GM18526 (cell line): ENCODE measurements around the gene CLSTN2.

ENCODE experiments used
- POLR2A ChIP-seq: IDR thresholded peaks from 3 replicates; pipeline ENCODE4 v1.6.1; 2011; ENCODE audit not compliant: insufficient read length; ENCODE audit errors: extremely low read depth

The CLSTN2 gene

DNA sequence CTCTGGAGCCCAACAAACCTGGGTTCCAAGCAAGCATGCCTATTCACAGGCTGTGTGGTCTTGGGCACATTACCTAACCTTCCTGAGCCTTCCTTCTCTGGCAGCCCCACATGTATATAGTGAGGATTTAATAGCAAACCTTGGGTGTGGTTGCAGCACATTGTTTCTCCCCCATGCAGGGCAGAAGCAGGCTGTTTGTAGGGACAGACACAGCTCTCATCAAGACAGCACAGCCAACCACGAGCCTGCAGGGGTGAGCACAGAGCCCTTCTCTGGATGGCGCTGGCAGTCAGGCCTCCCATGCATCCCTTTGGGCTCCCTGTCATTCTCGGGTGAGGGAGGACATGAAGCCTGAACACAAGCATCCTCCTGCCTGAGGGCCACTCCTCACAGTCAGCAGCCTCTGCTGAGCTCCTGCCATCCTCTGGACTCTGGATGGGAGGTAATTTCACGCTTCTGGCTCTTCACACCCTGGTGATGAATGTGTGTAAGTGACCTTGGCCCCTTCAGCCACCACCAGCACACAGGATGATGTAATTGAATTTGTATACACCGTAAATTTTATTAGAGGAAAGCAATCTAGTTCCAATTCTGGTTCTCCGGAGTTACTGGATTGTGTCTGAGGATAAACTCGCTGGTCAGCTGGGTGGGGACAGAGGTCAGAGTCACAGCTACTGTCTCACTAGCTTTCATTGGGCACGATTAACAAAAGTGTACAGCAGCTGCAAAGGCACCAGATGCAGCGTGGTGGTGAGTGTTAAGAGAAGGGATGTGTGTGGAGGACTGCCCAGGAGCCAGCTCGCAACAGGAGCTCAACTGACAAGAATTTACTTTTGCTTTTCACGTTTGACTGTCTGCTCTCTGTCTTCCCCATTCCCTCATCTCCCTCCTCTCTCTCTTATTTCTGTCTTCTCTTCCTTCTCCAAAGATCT is 118.1 kb downstream of the CLSTN2 start:
- no peak for TF ChIP-seq POLR2A

DNA sequence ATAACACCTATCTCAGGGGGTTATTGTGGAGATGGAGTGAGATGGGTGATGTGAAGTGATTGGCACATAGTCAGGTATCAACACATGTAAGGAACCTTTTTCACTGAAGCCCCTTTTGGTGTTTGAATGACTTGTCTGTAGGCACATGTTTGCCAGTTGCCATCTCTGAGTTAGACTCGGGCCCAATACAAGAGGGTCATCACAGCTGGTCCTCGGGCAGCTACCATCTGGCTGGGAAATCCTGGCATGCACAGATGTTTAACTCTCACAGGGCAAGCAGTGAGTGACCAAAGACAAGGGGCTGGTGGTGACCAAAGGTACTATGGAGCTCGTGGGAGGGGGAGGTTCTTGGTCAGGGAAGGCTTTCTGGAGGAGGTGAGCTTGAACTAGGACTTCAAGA is 118.8 kb downstream of the CLSTN2 start:
- TF ChIP-seq POLR2A: no peak

DNA sequence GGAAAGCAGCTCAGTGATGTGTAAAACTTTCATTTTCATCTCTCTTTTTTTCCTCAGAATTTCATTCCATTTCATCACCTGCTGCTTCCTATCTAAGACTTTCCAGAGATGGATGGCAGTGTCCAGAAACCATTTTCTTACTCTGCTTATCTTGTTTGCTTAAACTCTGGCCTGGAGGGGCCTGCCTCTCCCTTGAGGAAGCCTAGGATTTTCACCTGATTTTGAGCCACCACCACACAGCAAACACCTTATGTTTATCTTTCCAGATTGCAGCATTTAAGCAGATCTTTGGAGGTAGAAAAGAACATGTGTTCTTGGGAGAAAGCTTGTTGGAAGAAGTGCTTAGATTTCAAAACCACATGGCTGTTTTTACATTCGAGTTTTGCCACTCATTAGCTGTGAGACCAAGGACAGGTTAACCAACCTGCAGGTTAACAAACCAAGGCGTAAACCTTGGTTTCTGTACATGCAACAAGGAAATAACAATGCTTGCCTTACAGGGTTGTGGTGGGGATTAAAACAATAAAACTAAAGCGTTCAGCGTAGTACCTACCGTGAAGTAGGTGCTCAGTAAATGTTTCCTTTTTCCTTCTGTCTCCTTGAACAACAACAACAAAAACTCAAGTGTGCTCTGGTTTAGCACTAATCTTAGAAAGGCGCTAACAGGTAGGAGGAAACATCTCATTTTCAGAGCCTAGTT is 120.3 kb downstream of the CLSTN2 start:
- TF ChIP-seq POLR2A: no peak

DNA sequence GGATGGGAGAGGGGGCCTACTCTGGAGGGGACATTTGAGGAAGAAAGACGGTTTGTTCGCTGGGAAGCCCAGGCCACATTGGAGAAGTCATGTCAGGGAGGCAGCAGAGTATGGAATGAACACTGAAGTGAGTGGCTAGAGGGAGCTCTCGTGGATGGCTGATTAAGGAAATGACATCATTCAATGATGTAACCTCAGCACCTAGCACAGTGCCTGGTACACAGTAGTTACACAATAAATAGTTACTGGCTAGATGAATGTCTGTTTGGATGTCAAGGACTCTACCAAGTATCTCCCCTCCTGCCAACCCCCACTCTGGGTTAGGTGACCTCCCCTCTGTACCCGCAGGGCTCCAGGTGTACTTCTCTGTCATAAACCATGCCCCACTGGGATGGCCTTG is 121.1 kb downstream of the CLSTN2 start:
- no peak for TF ChIP-seq POLR2A

DNA sequence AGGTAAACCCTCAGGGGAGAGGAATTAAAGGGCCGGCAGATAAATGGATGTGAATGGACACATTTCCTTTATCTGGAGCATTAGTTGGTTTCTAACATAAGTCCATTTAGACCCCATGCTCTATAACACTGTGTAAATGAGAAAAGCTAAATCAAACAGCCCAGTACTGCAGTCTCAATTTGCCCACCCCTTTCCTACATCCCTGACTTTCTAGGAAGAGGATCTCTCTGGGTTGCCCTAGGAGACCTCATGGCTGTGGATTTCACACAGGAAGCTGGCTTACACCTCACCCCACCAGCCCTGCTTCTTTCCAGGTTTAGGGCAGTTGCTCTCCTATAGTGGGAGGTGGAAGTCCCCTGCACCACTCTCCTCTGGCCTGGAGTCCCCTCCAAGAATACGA is 126.2 kb downstream of the CLSTN2 start:
- no peak for TF ChIP-seq POLR2A

DNA sequence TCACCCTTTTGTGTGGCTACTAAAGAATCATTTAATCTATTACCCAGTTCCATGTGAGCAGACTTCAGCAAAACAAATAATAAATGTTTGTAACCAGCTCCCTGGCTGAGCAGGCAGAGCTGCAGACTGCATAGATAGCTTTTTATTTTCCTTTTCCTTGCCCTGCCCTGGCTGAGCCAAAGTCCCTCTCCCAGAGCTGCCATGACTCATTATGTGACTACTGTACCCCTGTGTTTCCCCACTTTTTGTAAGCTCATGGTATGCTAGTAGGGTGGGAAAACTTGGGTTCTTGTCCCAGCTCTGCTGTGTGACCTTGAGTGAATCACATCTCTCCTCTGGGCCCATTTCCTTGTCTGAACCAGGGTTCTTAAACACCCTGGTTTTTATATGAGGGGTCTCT is 127.5 kb downstream of the CLSTN2 start:
- TF ChIP-seq POLR2A: no peak

DNA sequence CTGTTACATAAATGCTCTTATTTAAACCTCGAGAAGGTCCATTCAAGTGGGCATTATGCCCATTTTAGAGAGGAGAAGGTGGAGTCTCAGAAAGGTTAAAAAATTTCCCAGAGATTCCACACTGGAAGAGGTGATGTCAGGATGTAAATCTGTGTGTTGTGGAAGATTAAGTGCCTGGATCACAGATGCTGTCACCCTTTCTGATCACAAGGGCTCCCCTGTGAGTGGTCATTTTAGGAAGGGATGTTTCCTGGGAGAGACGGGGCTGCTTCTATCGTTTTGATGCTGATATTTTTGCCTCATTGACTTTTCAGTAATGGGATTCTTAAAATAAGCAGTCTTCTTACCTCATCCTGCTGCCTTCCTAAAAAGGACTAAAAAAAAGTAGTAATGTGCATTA is 132.5 kb downstream of the CLSTN2 start:
- no peak for TF ChIP-seq POLR2A

DNA sequence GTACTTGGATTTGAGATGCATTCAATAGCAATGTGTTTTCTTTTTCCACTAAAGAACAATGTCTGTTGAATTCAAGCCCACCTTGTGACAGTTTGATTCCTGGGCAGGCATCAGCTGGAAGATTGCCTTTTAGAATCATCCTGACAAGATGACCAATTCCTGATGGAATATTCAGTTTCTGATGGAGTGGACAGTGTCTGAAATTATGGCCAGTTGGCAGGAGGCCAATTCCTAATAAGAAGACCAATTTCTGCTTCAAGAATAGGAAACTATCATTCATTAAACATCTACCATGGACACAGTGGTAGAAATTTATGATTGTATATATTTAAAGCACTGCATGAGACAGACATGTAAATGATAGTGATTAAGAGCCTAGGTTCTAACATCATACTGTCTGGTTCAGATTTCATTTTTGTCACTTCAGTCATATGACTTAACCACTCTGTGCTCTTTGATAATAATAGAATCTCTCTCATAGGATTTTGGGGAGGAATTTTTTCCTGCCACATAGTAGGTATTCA is 133.6 kb downstream of the CLSTN2 start:
- no peak for TF ChIP-seq POLR2A

DNA sequence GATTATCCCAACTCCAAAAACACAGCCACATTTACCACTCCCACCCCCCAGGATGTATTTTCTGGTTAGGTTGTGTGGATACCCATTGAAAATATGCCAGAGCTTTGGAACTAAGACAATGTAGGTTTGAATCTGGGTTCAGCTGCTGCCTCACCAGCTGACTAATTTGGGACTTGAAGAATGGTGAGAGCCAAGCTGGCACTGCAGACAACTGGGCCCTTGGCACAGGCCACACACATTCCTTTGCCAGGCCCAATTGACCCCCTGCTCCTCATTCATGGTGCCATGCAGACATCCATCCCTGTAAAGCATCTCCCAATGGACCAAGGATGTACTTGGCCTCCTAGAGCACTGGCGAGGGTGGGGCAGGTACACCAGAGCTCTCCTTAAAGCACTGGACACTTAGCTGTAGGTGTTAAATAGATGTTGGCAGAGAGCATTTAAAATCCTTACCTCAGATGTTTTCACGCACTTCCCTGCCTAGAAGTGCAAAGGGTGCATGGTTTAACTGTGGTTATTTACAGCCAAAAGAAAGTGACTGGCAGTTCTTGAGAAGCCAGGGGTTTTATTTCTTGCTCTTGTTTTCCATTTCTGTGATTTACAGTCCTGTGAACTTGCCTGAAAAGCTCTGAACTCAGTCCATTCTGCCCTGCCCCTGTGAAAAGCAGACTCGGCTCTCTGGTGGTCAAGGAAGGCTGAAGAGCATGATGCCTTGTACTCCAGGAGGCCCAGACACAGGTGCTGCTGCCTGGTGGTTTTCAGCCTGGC is 138.5 kb downstream of the CLSTN2 start:
- TF ChIP-seq POLR2A: no peak

DNA sequence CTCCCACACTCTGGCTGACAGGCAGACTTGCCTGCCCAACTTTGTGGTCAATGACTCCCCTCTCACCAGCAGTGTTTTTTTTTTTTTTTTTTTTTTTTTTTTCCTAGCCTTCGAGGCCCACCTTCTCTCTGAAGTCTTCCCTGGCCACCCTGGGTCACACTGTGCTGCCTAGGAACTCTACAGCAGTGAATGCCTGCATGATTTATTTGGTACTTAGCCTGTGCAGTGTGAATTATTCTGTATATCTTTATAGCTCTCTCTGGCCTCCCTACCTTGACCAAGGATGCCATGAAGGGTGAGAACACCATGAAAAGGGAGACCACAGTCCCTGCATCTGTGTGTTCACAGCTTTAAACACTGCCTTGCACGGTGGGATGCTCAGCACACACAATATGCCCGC is 141.6 kb downstream of the CLSTN2 start:
- TF ChIP-seq POLR2A: no peak

DNA sequence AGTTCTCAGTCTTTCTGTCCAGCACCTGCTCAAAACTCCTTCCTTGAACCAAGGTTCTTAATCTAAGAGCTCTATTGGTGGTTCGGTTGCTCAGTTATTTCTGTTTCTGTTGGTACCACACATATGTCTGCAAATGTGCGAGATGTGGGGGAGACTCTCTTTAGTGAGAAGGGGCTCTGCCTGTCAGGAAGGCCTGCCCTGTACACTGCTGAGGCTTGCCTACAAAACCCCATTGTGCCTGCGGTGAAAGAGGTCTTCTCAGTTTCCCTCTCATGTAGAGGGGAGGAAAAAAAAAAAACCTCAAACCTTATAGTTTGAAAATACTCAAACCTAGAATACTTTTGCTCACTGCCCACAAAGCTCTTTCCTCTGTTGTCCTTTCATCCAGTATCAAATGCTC is 142.4 kb downstream of the CLSTN2 start:
- TF ChIP-seq POLR2A: no peak

DNA sequence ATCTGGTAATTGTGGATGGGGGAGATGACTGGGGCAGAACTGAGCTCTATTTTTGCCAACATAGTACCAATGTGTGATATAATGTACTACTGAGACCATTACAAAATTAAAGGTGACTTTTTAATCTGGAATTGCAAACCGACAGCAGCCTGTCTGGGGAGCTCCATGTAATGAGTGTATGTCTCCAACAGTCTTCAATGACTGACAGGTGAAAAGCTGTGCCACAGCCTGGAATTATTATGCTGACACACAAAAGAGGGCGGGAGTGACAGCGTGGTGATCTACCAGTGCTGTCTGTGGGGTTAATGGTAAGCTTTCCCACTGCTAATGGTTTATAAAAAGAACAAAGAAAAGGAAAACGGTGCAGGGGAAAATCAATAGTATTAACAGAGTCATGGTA is 143.4 kb downstream of the CLSTN2 start:
- TF ChIP-seq POLR2A: no peak

DNA sequence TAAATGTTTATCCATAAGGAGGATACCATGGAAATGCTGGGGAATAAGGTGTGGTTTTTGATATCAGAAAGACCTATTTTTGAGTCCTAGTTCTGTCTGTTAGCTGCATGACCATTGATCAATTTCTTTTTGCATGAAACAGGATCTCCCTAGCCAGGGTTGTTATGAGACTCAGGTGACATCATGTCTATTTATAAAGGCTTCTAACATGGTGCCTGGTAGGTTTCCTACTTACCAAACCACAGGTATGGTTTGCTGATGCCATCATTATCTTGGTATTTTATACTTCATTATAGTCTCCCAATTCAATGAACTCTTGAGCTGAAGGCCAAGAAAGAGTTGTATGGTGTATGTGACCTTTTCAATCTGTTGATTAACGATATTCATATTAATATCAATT is 144.0 kb downstream of the CLSTN2 start:
- TF ChIP-seq POLR2A: no peak

DNA sequence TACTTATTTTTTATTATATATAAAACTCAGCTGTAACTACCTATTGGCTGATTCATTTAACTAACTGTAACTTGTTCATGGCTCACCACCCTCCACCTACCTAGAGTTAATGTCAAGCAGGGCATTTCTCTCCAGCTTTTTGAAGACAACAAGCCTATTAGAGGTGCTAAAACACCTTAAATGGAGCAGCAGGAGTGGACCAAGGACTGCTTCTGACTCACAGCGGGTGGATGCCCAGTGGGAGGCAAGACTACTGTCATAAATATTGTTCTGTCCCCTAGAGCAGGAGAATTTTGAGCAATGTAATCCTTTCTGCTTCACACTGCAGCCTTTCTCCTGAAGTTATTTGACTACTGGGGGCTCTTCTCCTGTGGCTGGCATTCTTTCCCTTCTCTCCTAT is 146.9 kb downstream of the CLSTN2 start:
- no peak for TF ChIP-seq POLR2A

DNA sequence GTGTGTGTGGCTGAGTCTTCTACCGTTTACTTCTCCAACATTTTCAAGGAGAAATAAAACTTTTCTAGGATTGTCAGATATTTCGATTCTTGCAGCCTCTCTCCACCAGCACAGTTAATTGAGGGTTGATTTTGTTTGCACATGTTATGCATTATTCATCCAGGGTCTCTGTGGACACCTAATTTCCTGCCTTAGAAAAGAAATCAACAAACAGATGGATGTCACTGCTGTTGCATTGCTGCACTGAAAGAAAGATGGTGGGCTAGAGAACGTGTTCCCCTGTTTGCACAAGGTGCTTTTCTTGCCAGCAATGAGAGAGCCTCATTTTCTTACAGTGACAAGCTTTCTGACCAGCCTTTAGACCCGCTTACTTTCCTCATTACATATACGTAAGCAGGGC is 150.0 kb downstream of the CLSTN2 start:
- no peak for TF ChIP-seq POLR2A
